ENCODE measurements around the gene ACTG1. TPM values are rescaled to one million over a fixed set of nuclear protein-coding genes. Genes with fewer than 3 reads are reported as not detected.
A peak's percentile ranks its signal among the peaks of the same experiment; 100 is the strongest.

Gene ACTG1
- total RNA-seq, 1 donor from 2014 or later: 1,613 TPM

DNA sequence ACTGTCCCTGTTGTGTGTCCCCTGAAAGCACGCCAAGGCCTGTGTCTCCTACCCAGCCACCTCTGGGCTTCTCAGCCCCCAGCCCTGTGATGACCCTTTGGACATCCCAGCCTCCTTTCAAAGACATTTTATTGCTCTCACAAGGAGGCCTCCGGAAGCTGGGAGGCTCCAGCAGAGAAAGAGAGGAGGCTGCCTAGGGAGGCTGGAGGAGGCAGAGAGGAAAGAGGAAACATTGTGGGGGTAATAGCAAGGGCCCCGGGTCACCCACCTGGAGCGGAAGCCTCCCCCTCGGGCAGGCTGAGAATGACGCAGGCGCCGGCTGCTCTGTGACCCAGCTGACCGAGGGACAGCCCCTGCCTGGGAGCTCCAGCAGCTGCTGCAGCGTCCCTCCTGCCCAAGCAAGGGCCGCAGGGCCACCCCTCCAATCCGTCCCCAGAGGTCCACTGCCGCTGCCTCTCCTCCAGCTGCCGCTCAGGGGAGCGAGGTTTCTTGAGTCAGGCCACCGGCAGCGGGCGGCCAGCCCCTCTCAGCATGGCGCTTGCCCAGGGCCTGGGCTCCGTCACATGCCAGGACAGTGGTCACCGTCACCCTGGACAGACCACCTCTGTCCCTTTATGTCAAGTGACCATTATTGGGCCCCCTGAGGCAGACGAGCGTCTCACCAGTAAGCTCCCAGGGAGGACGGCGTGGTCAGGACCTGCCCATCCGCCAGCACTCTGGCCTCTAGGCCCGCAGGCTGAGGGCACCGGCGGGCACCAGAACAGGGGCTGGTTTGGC, 29.3 kb downstream of the ACTG1 start:
- H3K27ac ChIP-seq (ENCODE audit: low read depth, low read length): peak overlapping the region; percentile 47

GRCh38 chr17:81482673-81483072, 29.9 kb downstream of the ACTG1 start:
- H3K27me3 ChIP-seq (ENCODE audit: control insufficient read depth in 3 of 3, insufficient read depth in 3 of 3, low read length in 3 of 3): no peaks in the 10 kb centered on the region
- no peaks in the 10 kb centered on the region for H3K36me3 ChIP-seq (ENCODE audit: control insufficient read depth in 3 of 3, insufficient read depth in 3 of 3, low read length in 3 of 3)
- peaks cover 32 to 48% (median 47%) of the 10 kb centered on the region in 3 donors for H3K4me1 ChIP-seq (ENCODE audit: control insufficient read depth in 3 of 3, insufficient read depth in 3 of 3, low read length in 3 of 3)
- peak overlapping the region in 1 of 3 donors; percentile 85 for H3K9ac ChIP-seq (ENCODE audit: low read depth in 1 of 3, low read length in 3 of 3)
- H3K27ac ChIP-seq (ENCODE audit: low read depth, low read length): peak overlapping the region; percentile 47
- H3K4me3 ChIP-seq (ENCODE audit: low read length in 3 of 3): peak overlapping the region in 2 of 3 donors; percentile 71 to 77
- H3K9me3 ChIP-seq (ENCODE audit: control insufficient read depth in 3 of 3, low read length in 3 of 3): no peaks in the 10 kb centered on the region

More for the DNA sequence above, 29.3 kb downstream of the ACTG1 start:
- H3K4me1 ChIP-seq (ENCODE audit: control insufficient read depth in 3 of 3, insufficient read depth in 3 of 3, low read length in 3 of 3): peaks cover 33 to 48% (median 48%) of the 10 kb centered on the region in 3 donors
- no peaks in the 10 kb centered on the region for H3K27me3 ChIP-seq (ENCODE audit: control insufficient read depth in 3 of 3, insufficient read depth in 3 of 3, low read length in 3 of 3)
- H3K9me3 ChIP-seq (ENCODE audit: control insufficient read depth in 3 of 3, low read length in 3 of 3): no peaks in the 10 kb centered on the region
- H3K4me3 ChIP-seq (ENCODE audit: low read length in 3 of 3): peak overlapping the region in 2 of 3 donors; percentile 71 to 77
- H3K36me3 ChIP-seq (ENCODE audit: control insufficient read depth in 3 of 3, insufficient read depth in 3 of 3, low read length in 3 of 3): no peaks in the 10 kb centered on the region
- peak overlapping the region; percentile 56 to 85 (median 63) for H3K9ac ChIP-seq (ENCODE audit: low read depth in 1 of 3, low read length in 3 of 3)

- peak overlapping the region in 2 of 3 donors; percentile 64 to 71 for H3K9ac ChIP-seq (ENCODE audit: low read depth in 1 of 3, low read length in 3 of 3)
- peak overlapping the region; percentile 48 to 71 (median 62) for H3K4me3 ChIP-seq (ENCODE audit: low read length in 3 of 3)
- H3K27ac ChIP-seq (ENCODE audit: low read depth, low read length): no peak overlapping the region
These were observed 30.6 kb downstream of the ACTG1 start for GRCh38 chr17:81481815-81482505.

GRCh38 chr17:81481073-81481799, 31.4 kb downstream of the ACTG1 start:
- Histone ChIP-seq H3K9ac (ENCODE audit: low read depth in 1 of 3, low read length in 3 of 3) (peak overlapping the region in 2 of 3 donors; percentile 64 to 74), H3K9me3 (ENCODE audit: control insufficient read depth in 3 of 3, low read length in 3 of 3) (no peaks in the 10 kb centered on the region), H3K36me3 (ENCODE audit: control insufficient read depth in 3 of 3, insufficient read depth in 3 of 3, low read length in 3 of 3) (no peaks in the 10 kb centered on the region), H3K4me3 (ENCODE audit: low read length in 3 of 3) (peak overlapping the region; percentile 60 to 71 (median 62)), H3K27me3 (ENCODE audit: control insufficient read depth in 3 of 3, insufficient read depth in 3 of 3, low read length in 3 of 3) (no peaks in the 10 kb centered on the region), H3K4me1 (ENCODE audit: control insufficient read depth in 3 of 3, insufficient read depth in 3 of 3, low read length in 3 of 3) (peaks cover 29 to 44% (median 43%) of the 10 kb centered on the region in 3 donors), H3K27ac (ENCODE audit: low read depth, low read length) (no peak overlapping the region)

More at GRCh38 chr17:81481815-81482505, 30.6 kb downstream of the ACTG1 start:
- H3K27me3 ChIP-seq (ENCODE audit: control insufficient read depth in 3 of 3, insufficient read depth in 3 of 3, low read length in 3 of 3): no peaks in the 10 kb centered on the region
- H3K4me1 ChIP-seq (ENCODE audit: control insufficient read depth in 3 of 3, insufficient read depth in 3 of 3, low read length in 3 of 3): peaks cover 29 to 44% (median 43%) of the 10 kb centered on the region in 3 donors
- H3K36me3 ChIP-seq (ENCODE audit: control insufficient read depth in 3 of 3, insufficient read depth in 3 of 3, low read length in 3 of 3): no peaks in the 10 kb centered on the region
- H3K9me3 ChIP-seq (ENCODE audit: control insufficient read depth in 3 of 3, low read length in 3 of 3): no peaks in the 10 kb centered on the region

DNA sequence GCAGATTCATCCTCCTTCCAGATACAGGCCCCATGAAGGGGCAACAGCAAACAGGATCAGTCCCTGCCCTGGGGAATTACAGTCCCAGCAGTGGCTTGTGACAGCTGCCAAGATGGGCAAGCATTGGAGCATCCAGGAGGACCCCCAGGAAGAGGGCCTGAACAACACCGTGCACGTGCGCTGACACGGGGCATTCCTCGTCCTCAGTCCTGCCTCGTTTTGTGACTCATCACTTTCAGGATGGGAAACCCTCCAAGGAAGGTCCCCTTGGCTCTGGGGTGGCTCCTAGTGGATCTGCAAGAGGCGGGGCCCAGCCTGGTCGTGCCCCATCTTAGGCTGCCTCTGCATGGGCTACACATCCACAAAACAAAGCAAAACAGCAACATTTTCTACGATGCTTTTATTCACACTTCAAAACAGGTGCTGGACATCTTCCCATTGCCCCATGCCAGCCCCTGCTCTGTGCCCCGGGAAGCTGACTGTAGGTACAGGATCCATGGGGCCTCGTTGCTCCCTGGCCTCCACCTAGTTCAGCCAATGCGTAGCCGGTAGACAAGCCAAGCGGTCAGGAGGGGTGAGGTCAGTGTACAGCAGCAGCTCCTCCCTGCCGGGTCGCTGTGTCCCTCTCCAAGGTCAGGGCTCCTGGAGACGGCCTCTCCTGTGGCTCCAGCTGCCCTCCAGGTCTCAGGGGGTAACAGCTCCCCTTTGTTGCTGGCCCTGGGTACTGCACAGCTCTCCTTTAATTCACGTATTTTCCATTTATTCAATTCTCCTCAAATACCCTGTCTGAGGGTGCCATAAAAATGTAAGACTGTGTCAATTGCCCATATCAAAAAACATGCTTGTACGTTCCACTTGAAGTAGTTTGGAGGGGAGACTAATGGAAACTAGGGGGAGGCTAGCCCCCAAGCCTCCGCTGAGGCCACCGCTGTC, 32.2 kb downstream of the ACTG1 start:
- Histone ChIP-seq H3K36me3 (ENCODE audit: control insufficient read depth in 3 of 3, insufficient read depth in 3 of 3, low read length in 3 of 3) (no peaks in the 10 kb centered on the region), H3K9me3 (ENCODE audit: control insufficient read depth in 3 of 3, low read length in 3 of 3) (no peaks in the 10 kb centered on the region), H3K27me3 (ENCODE audit: control insufficient read depth in 3 of 3, insufficient read depth in 3 of 3, low read length in 3 of 3) (no peaks in the 10 kb centered on the region), H3K9ac (ENCODE audit: low read depth in 1 of 3, low read length in 3 of 3) (peak overlapping the region in 2 of 3 donors; percentile 42 to 74), H3K27ac (ENCODE audit: low read depth, low read length) (no peak overlapping the region), H3K4me3 (ENCODE audit: low read length in 3 of 3) (peak overlapping the region in 2 of 3 donors; percentile 60 to 61), H3K4me1 (ENCODE audit: control insufficient read depth in 3 of 3, insufficient read depth in 3 of 3, low read length in 3 of 3) (peaks cover 29 to 44% (median 43%) of the 10 kb centered on the region in 3 donors)

GRCh38 chr17:81479175-81480071, 33.2 kb downstream of the ACTG1 start:
- Histone ChIP-seq H3K9me3 (ENCODE audit: control insufficient read depth in 3 of 3, low read length in 3 of 3) (no peaks in the 10 kb centered on the region), H3K27ac (ENCODE audit: low read depth, low read length) (no peak overlapping the region), H3K27me3 (ENCODE audit: control insufficient read depth in 3 of 3, insufficient read depth in 3 of 3, low read length in 3 of 3) (no peaks in the 10 kb centered on the region), H3K4me1 (ENCODE audit: control insufficient read depth in 3 of 3, insufficient read depth in 3 of 3, low read length in 3 of 3) (peaks cover 24 to 38% (median 38%) of the 10 kb centered on the region in 3 donors), H3K9ac (ENCODE audit: low read depth in 1 of 3, low read length in 3 of 3) (peak overlapping the region in 1 of 3 donors; percentile 25), H3K4me3 (ENCODE audit: low read length in 3 of 3) (no peak overlapping the region), H3K36me3 (ENCODE audit: control insufficient read depth in 3 of 3, insufficient read depth in 3 of 3, low read length in 3 of 3) (no peaks in the 10 kb centered on the region)

GRCh38 chr17:81478119-81478518, 34.5 kb downstream of the ACTG1 start:
- Histone ChIP-seq H3K4me1 (ENCODE audit: control insufficient read depth in 3 of 3, insufficient read depth in 3 of 3, low read length in 3 of 3) (peaks cover 16 to 27% (median 26%) of the 10 kb centered on the region in 3 donors), H3K27me3 (ENCODE audit: control insufficient read depth in 3 of 3, insufficient read depth in 3 of 3, low read length in 3 of 3) (no peaks in the 10 kb centered on the region), H3K36me3 (ENCODE audit: control insufficient read depth in 3 of 3, insufficient read depth in 3 of 3, low read length in 3 of 3) (no peaks in the 10 kb centered on the region), H3K9ac (ENCODE audit: low read depth in 1 of 3, low read length in 3 of 3) (no peak overlapping the region), H3K4me3 (ENCODE audit: low read length in 3 of 3) (no peak overlapping the region), H3K27ac (ENCODE audit: low read depth, low read length) (no peak overlapping the region), H3K9me3 (ENCODE audit: control insufficient read depth in 3 of 3, low read length in 3 of 3) (no peaks in the 10 kb centered on the region)

DNA sequence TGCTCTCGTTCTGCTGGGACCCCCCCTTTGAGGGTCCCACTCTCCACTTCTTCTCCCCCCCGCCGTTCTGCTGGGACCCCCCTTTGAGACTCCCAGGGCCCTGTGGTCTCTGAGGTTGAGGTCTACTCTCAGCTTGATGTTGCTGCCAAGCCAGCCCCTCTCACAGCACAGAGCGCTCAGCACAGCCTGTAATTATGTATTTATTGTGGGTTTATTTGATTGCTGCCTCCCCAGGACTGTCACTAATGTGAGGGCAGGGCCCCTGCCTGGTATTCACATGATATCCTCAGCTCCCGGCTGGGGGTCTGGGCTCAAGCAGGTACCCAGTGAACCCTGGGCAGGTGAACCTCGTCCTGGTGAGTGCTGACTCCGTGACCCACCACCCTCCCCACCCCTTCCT, 35.4 kb downstream of the ACTG1 start:
- Histone ChIP-seq H3K36me3 (ENCODE audit: control insufficient read depth in 3 of 3, insufficient read depth in 3 of 3, low read length in 3 of 3) (no peaks in the 10 kb centered on the region), H3K27me3 (ENCODE audit: control insufficient read depth in 3 of 3, insufficient read depth in 3 of 3, low read length in 3 of 3) (no peaks in the 10 kb centered on the region), H3K9me3 (ENCODE audit: control insufficient read depth in 3 of 3, low read length in 3 of 3) (no peaks in the 10 kb centered on the region), H3K9ac (ENCODE audit: low read depth in 1 of 3, low read length in 3 of 3) (no peak overlapping the region), H3K4me3 (ENCODE audit: low read length in 3 of 3) (no peak overlapping the region), H3K27ac (ENCODE audit: low read depth, low read length) (no peak overlapping the region), H3K4me1 (ENCODE audit: control insufficient read depth in 3 of 3, insufficient read depth in 3 of 3, low read length in 3 of 3) (peaks cover 11 to 19% (median 18%) of the 10 kb centered on the region in 3 donors)
